K562 (cell line): ENCODE measurements around the gene PMIS2. TPM values are rescaled to one million over a fixed set of nuclear protein-coding genes. Genes with fewer than 3 reads are reported as not detected.
A peak's percentile ranks its signal among the peaks of the same experiment; 100 is the strongest.

Source experiments
- ATF7 ChIP-seq: fragments of 450-650 bp; IDR thresholded peaks from 2 replicates; pipeline ENCODE4 v1.7.1; 2014; ENCODE audit warnings: mild to moderate bottlenecking, moderate library complexity
- ELF1 ChIP-seq: fragments of 200-800 bp; sonication (Bioruptor generic); IDR thresholded peaks from 2 replicates; pipeline ENCODE4 v1.6.1; 2016; ENCODE audit warnings: missing genetic modification characterization, missing compliant biosample characterization
- KDM4B ChIP-seq, 2 experiments: fragments of 450-650 bp in 1 of 2; sonication (generic) in 1 of 2; IDR thresholded peaks; 2 replicates each; pipeline ENCODE4 v1.6.1; 2016 to 2017; ENCODE audit warnings: borderline replicate concordance in 2 of 2, antibody characterized with exemption in 1 of 2, low read depth in 1 of 2, mild to moderate bottlenecking in 1 of 2
- MXI1 ChIP-seq: IDR thresholded peaks from 2 replicates; pipeline ENCODE4 v1.6.1; 2011; ENCODE audit warnings: low read depth, mild to moderate bottlenecking, improper control_type of control experiment, low read length
- MYC ChIP-seq, 2 experiments: fragments of 250-450 bp in 1 of 2; sonication (Bioruptor Pico) in 1 of 2; IDR thresholded peaks; 2 replicates each; pipeline versions ENCODE4 v1.5.1 to v1.6.1; 2012 to 2021; ENCODE audit warnings: low read depth in 2 of 2, borderline replicate concordance in 1 of 2, improper control_type of control experiment in 1 of 2, low read length in 1 of 2, mild to moderate bottlenecking in 1 of 2, moderate library complexity in 1 of 2
- NCOR1 ChIP-seq: fragments of 450-650 bp; IDR thresholded peaks from 2 replicates; pipeline ENCODE4 v1.6.1; 2016; ENCODE audit warnings: mild to moderate bottlenecking, moderate library complexity
- NR2C2 ChIP-seq, 2 experiments: fragments of 200-800 bp in 1 of 2; sonication (Bioruptor generic) in 1 of 2; sonication (generic) in 1 of 2; formaldehyde crosslinking in 1 of 2; IDR thresholded peaks; 2 replicates each; pipeline versions ENCODE4 v1.6.1 to v1.8.0; 2016 to 2022; ENCODE audit warnings: mild to moderate bottlenecking in 1 of 2, missing compliant biosample characterization in 1 of 2, missing genetic modification characterization in 1 of 2, missing genetic modification reagents in 1 of 2
- RFX1 ChIP-seq: fragments of 450-650 bp; IDR thresholded peaks from 2 replicates; pipeline ENCODE4 v1.6.1; 2016; ENCODE audit warnings: mild to moderate bottlenecking, moderate library complexity
- SMC3 ChIP-seq: conservative IDR thresholded peaks from 2 replicates; pipeline ENCODE4 v1.6.1; 2011; ENCODE audit warnings: low read depth, low read length, improper control_type of control experiment; ENCODE audit not compliant: insufficient read depth
- TCF7 ChIP-seq: sonication (generic); IDR thresholded peaks from 2 replicates; pipeline ENCODE4 v1.6.1; 2016; ENCODE audit warnings: antibody characterized with exemption, borderline replicate concordance
- TGIF2 ChIP-seq: sonication (generic); formaldehyde crosslinking; IDR thresholded peaks from 2 replicates; pipeline ENCODE4 v1.8.1; 2022; ENCODE audit warnings: mild to moderate bottlenecking, missing genetic modification reagents, moderate library complexity
- ZFP1 ChIP-seq: fragments of 450-650 bp; formaldehyde crosslinking; IDR thresholded peaks from 2 replicates; pipeline ENCODE4 v1.4.0; 2020; ENCODE audit warnings: mild to moderate bottlenecking, mixed read lengths
- ZNF12 ChIP-seq: sonication (generic); formaldehyde crosslinking; IDR thresholded peaks from 2 replicates; pipeline ENCODE4 v1.4.0; 2020; ENCODE audit warnings: mild to moderate bottlenecking, missing genetic modification reagents
- ZNF699 ChIP-seq: fragments of 250-450 bp; sonication (Bioruptor Pico); IDR thresholded peaks from 2 replicates; pipeline ENCODE4 v1.8.0; 2021; ENCODE audit warnings: mild to moderate bottlenecking, moderate library complexity; ENCODE audit not compliant: insufficient replicate concordance
- polyA plus RNA-seq, 8 experiments: library from polyadenylated mRNA; depleted of rRNA in 4 of 8; stranded (reverse) in 5 of 8; unstranded in 3 of 8; fragments of >200 nt; fragmentation: Nextera tagmentation in 2 of 8; fragmentation: Illumina TruSeq in 1 of 8; extraction: Ambion mirVana in 2 of 8; extraction: Trizol in 1 of 8; gene quantifications; 2 replicates each; pipeline versions ENCODE4 v1.2.1 to v1.2.3, GENCODE V29; 2011 to 2014; ENCODE audit warnings: inconsistent platforms in 1 of 8, missing spikeins in 1 of 8
- total RNA-seq, 7 experiments: library from RNA; depleted of rRNA in 6 of 7; stranded (reverse); fragments of >200 nt in 6 of 7; fragmentation: Illumina TruSeq in 2 of 7; extraction: Trizol in 2 of 7; gene quantifications; 2 replicates each; pipeline versions ENCODE4 v1.2.1 to v1.2.3, GENCODE V29; 2011 to 2021; ENCODE audit warnings: low replicate concordance in 1 of 7
- TF ChIP-seq, protein P1 (sequence below): fragments of 250-450 bp; sonication (Bioruptor Pico); IDR thresholded peaks from 2 replicates; pipeline ENCODE4 v1.5.0; 2021
- TF ChIP-seq, protein P2 (sequence below): sonication (generic); formaldehyde crosslinking; IDR thresholded peaks from 2 replicates; pipeline ENCODE4 v1.8.1; 2023; ENCODE audit warnings: mild to moderate bottlenecking, missing genetic modification reagents
- TF ChIP-seq, protein P3 (sequence below), 2 experiments: fragments of 450-650 bp; IDR thresholded peaks; 2 replicates each; pipeline ENCODE4 v1.6.1; 2018; ENCODE audit warnings: mild to moderate bottlenecking in 2 of 2, low read depth in 1 of 2; ENCODE audit not compliant: partially characterized antibody in 2 of 2

PMIS2 gene
- total and polyA plus RNA-seq, 9 of the 15 experiments (the other 6 are each of a cell fraction or from before 2014, with no cell fraction given) = not detected

DNA sequence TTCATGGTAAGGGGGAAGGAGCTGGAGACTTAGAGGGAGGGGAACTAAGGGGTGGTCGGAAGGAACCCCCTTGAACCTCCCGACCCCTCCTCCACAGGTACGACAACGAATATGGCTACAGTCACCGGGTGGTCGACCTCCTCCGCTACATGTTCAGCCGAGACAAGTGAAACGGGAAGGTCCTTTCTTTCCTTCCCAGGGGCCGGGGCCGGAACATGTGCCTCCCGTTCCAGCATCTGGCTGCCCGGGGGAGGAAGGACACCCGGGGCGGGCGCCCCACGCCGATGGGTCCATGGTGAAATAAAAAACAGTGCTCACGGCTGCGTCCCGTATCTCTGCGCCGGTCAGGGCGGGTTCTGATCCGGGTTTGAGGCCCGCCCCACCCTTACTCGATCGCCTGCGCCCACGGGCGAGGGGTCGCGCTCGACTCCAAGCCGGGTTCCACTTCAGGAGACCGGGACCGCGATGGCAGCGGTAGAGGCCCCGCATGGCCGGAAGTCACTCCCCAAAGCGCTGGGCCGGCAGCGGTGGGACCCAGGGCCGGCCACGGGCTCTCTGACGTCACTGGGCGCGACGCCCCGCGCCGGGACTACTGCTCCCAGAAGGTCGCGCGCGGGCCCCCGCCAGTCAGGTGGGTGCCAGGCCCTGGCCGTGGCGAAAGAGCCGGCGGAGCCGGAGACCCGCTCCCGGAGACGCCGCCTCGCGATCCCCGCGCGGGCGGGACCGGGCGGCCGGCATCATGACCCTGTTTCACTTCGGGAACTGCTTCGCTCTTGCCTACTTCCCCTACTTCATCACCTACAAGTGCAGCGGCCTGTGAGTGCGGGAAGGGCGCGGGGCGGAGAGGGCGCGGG lies 40.7 kb upstream of the PMIS2 start, which contains the start of gene TMEM147 (continued):
- TF ChIP-seq, protein P1, sequence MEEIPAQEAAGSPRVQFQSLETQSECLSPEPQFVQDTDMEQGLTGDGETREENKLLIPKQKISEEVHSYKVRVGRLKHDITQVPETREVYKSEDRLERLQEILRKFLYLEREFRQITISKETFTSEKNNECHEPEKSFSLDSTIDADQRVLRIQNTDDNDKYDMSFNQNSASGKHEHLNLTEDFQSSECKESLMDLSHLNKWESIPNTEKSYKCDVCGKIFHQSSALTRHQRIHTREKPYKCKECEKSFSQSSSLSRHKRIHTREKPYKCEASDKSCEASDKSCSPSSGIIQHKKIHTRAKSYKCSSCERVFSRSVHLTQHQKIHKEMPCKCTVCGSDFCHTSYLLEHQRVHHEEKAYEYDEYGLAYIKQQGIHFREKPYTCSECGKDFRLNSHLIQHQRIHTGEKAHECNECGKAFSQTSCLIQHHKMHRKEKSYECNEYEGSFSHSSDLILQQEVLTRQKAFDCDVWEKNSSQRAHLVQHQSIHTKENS (CRISPR knock-in tag) = no peak
- TF ChIP-seq NR2C2 (CRISPR knock-in tag; IDR thresholded peaks at IDR 0.05) (no peak), NR2C2 (tag; IDR thresholded peaks at IDR 0.05) (peak; percentile 70), RFX1 (no peak), TCF7 (no peak), NCOR1 (no peak), KDM4B (IDR thresholded peaks at IDR 0.05; ENCODE audit: borderline replicate concordance in 2 of 2, low read depth in 1 of 2) (peak in 1 of 2 experiments; percentile 38; a peak in 1 of 4 replicates), MYC (IDR thresholded peaks at IDR 0.05; ENCODE audit: low read depth, low read length) (peak; percentile 82), MYC (CRISPR knock-in tag; IDR thresholded peaks at IDR 0.05; ENCODE audit: borderline replicate concordance, low read depth) (peak; percentile 84; the same call in 1 of the 2 replicates), TGIF2 (CRISPR knock-in tag) (no peak), ZNF699 (no peak), SMC3 (no peak), ELF1 (tag) (peak; percentile 86), MXI1 (peak; percentile 62), ATF7 (peak; percentile 92), ZNF12 (0 out of 2 replicates have a peak, but pooled peaks have one; percentile 7), ZFP1 (no peak)
- TF ChIP-seq, protein P2, sequence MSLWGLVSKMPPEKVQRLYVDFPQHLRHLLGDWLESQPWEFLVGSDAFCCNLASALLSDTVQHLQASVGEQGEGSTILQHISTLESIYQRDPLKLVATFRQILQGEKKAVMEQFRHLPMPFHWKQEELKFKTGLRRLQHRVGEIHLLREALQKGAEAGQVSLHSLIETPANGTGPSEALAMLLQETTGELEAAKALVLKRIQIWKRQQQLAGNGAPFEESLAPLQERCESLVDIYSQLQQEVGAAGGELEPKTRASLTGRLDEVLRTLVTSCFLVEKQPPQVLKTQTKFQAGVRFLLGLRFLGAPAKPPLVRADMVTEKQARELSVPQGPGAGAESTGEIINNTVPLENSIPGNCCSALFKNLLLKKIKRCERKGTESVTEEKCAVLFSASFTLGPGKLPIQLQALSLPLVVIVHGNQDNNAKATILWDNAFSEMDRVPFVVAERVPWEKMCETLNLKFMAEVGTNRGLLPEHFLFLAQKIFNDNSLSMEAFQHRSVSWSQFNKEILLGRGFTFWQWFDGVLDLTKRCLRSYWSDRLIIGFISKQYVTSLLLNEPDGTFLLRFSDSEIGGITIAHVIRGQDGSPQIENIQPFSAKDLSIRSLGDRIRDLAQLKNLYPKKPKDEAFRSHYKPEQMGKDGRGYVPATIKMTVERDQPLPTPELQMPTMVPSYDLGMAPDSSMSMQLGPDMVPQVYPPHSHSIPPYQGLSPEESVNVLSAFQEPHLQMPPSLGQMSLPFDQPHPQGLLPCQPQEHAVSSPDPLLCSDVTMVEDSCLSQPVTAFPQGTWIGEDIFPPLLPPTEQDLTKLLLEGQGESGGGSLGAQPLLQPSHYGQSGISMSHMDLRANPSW (CRISPR knock-in tag) = no peak
- TF ChIP-seq, protein P3, sequence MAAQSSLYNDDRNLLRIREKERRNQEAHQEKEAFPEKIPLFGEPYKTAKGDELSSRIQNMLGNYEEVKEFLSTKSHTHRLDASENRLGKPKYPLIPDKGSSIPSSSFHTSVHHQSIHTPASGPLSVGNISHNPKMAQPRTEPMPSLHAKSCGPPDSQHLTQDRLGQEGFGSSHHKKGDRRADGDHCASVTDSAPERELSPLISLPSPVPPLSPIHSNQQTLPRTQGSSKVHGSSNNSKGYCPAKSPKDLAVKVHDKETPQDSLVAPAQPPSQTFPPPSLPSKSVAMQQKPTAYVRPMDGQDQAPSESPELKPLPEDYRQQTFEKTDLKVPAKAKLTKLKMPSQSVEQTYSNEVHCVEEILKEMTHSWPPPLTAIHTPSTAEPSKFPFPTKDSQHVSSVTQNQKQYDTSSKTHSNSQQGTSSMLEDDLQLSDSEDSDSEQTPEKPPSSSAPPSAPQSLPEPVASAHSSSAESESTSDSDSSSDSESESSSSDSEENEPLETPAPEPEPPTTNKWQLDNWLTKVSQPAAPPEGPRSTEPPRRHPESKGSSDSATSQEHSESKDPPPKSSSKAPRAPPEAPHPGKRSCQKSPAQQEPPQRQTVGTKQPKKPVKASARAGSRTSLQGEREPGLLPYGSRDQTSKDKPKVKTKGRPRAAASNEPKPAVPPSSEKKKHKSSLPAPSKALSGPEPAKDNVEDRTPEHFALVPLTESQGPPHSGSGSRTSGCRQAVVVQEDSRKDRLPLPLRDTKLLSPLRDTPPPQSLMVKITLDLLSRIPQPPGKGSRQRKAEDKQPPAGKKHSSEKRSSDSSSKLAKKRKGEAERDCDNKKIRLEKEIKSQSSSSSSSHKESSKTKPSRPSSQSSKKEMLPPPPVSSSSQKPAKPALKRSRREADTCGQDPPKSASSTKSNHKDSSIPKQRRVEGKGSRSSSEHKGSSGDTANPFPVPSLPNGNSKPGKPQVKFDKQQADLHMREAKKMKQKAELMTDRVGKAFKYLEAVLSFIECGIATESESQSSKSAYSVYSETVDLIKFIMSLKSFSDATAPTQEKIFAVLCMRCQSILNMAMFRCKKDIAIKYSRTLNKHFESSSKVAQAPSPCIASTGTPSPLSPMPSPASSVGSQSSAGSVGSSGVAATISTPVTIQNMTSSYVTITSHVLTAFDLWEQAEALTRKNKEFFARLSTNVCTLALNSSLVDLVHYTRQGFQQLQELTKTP (IDR thresholded peaks at IDR 0.05; ENCODE audit: low read depth in 1 of 2, partially characterized antibody in 2 of 2) = peak in 1 of 2 experiments; percentile 80
